Breast epithelium (tissue), 4 donors: ENCODE measurements around the gene DSCAML1. TPM values are rescaled to one million over a fixed set of nuclear protein-coding genes. Genes with fewer than 3 reads are reported as not detected.

Source experiments
- DNase-seq, 2 donors: peaks; one replicate each; pipeline ENCODE4 v3.0.0-alpha.2; 2019; ENCODE audit warnings: low spot score in 2 of 2
- H3K27ac ChIP-seq, 2 donors: fragments of 200-600 bp; sonication (generic) in 1 of 2; one replicate each; pipeline ENCODE4 v1.5.1; 2016 to 2019; ENCODE audit warnings: mild to moderate bottlenecking in 1 of 2
- H3K27me3 ChIP-seq, 2 donors: fragments of 200-600 bp; sonication (generic) in 1 of 2; one replicate each; pipeline versions ENCODE4 v1.5.1 to v1.6.0; 2017 to 2019; ENCODE audit warnings: control low read depth in 1 of 2, mild to moderate bottlenecking in 1 of 2
- H3K36me3 ChIP-seq: fragments of 200-600 bp; one replicate; pipeline ENCODE4 v1.5.1; 2019
- H3K4me1 ChIP-seq, 2 donors: fragments of 200-600 bp; sonication (generic); one replicate each; pipeline ENCODE4 v1.5.1; 2016 to 2019; ENCODE audit warnings: control low read depth in 1 of 2
- H3K4me3 ChIP-seq, 3 donors: fragments of 200-600 bp; sonication (generic); 1 replicate in 2 of 3; 2 replicates in 1 of 3; pipeline ENCODE4 v1.5.1; 2016 to 2019; ENCODE audit warnings: mild to moderate bottlenecking in 3 of 3, moderate library complexity in 2 of 3
- H3K9me3 ChIP-seq, 2 donors: fragments of 200-600 bp; sonication (generic) in 1 of 2; one replicate each; pipeline ENCODE4 v1.5.1; 2016 to 2019; ENCODE audit warnings: control low read depth in 1 of 2
- POLR2A ChIP-seq: fragments of 450-650 bp; IDR thresholded peaks from one replicate; pipeline ENCODE4 v1.6.1; 2016; ENCODE audit warnings: antibody characterized with exemption, mild to moderate bottlenecking, moderate library complexity
- POLR2AphosphoS5 ChIP-seq, 3 donors: sonication (generic); formaldehyde crosslinking; IDR thresholded peaks; one replicate each; pipeline ENCODE4 v1.6.1; 2017; ENCODE audit warnings: antibody characterized with exemption in 3 of 3
- intact Hi-C: fragments of 100-400 bp; cut with DNase I; formaldehyde crosslinking; loops from one replicate; pipeline ENCODE4 v1.15.1; 2023; ENCODE audit warnings: low total_unique reads
- total RNA-seq, 3 donors: library from RNA; depleted of rRNA; stranded (reverse); fragments of >200 nt; gene quantifications; one replicate each; pipeline ENCODE4 v1.1.0, GENCODE V29; 2016
- TF ChIP-seq, protein P1 (sequence below), 3 donors: fragments of 450-650 bp; IDR thresholded peaks; one replicate each; pipeline ENCODE4 v1.5.1; 2016 to 2017; ENCODE audit warnings: antibody characterized with exemption in 3 of 3, mild to moderate bottlenecking in 3 of 3, moderate library complexity in 3 of 3

Gene DSCAML1
- total RNA-seq, 3 donors from 2014 or later: 0.33 to 1.8 (median 0.64) TPM

DNA sequence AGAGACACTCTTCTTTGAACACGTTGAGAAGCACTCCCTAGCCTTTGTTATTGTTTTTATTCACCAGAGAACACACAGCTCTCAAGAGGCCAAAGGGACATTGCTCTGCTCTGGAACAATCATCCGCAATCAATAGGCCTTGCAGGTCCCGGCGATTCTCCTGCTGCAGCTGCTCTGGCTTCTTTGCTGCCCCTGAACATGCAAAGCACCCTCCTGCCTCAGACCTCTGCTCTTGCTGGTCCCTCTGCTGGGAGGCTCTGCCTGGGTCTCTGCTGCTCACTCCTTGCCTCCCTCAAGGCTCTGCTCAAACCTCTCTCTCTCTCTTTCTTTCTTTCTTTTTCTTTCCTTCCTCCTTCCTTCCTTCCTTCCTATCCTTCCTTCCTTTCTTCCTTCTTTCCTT is 232.7 kb downstream of the DSCAML1 start:
- Histone ChIP-seq H3K27me3 (no peaks in the 10 kb centered on the region), H3K9me3 (no peaks in the 10 kb centered on the region), H3K36me3 (no peaks in the 10 kb centered on the region), H3K4me3 (no peak overlapping the region), H3K27ac (no peak overlapping the region), H3K4me1 (no peaks in the 10 kb centered on the region)
- no peak for DNase-seq
- intact Hi-C loops: no loop called here
- TF ChIP-seq POLR2AphosphoS5 (IDR thresholded peaks at IDR 0.05): no peak
- TF ChIP-seq, protein P1, sequence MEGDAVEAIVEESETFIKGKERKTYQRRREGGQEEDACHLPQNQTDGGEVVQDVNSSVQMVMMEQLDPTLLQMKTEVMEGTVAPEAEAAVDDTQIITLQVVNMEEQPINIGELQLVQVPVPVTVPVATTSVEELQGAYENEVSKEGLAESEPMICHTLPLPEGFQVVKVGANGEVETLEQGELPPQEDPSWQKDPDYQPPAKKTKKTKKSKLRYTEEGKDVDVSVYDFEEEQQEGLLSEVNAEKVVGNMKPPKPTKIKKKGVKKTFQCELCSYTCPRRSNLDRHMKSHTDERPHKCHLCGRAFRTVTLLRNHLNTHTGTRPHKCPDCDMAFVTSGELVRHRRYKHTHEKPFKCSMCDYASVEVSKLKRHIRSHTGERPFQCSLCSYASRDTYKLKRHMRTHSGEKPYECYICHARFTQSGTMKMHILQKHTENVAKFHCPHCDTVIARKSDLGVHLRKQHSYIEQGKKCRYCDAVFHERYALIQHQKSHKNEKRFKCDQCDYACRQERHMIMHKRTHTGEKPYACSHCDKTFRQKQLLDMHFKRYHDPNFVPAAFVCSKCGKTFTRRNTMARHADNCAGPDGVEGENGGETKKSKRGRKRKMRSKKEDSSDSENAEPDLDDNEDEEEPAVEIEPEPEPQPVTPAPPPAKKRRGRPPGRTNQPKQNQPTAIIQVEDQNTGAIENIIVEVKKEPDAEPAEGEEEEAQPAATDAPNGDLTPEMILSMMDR (IDR thresholded peaks at IDR 0.05): no peak
- no peak for TF ChIP-seq POLR2A

DNA sequence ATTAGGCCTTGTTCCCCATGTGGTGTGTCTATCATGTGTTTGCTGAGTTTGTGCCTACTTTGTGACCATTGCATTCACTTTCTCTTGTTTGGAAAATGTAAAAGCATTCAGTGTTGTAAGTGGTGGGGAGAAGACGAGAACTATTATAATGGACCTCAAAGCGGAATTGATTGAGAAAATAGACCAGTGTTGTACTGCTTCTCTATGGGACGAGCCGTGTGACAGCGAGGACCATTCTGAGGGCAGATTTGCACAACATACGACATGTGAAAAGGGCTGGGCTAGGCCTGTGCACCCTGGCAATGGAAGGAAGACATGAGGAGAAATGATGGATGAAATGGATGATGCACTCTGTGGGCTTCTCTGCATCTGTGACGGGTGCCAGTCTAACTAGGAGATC is 233.5 kb downstream of the DSCAML1 start:
- Histone ChIP-seq H3K4me3 (no peak overlapping the region), H3K4me1 (no peaks in the 10 kb centered on the region), H3K36me3 (no peaks in the 10 kb centered on the region), H3K27ac (no peak overlapping the region), H3K27me3 (no peaks in the 10 kb centered on the region), H3K9me3 (no peaks in the 10 kb centered on the region)
- DNase-seq: no peak
- intact Hi-C loops: no loop called here
- TF ChIP-seq, protein P1 (IDR thresholded peaks at IDR 0.05): no peak
- TF ChIP-seq POLR2AphosphoS5 (IDR thresholded peaks at IDR 0.05) (no peak), POLR2A (no peak)

DNA sequence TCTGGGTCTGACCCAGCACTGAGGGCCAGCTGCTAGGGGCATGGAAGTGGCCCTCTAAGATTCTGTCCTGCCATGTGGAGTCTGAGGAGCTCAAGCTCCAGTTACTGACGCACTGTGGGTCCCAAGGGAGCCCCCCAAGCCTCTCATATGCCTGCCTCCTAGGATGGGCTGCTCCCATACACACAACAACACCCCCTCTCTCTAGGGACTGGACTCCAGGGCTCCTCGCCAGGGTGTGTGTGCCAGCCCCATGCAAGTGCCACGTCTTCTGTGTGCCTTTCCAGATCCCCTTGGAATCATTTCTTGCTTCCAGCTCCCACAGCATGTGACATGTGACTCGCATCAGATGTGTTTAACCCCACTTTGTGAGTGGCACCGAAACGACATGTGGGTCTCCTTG is 234.9 kb downstream of the DSCAML1 start:
- H3K4me1 ChIP-seq: no peaks in the 10 kb centered on the region
- TF ChIP-seq, protein P1 (IDR thresholded peaks at IDR 0.05): no peak
- TF ChIP-seq POLR2A (no peak), POLR2AphosphoS5 (IDR thresholded peaks at IDR 0.05) (no peak)
- intact Hi-C loops: no loop called here
- DNase-seq: no peak
- no peak overlapping the region for H3K4me3 ChIP-seq
- no peaks in the 10 kb centered on the region for H3K36me3 ChIP-seq
- H3K9me3 ChIP-seq: no peaks in the 10 kb centered on the region
- no peaks in the 10 kb centered on the region for H3K27me3 ChIP-seq
- no peak overlapping the region for H3K27ac ChIP-seq

DNA sequence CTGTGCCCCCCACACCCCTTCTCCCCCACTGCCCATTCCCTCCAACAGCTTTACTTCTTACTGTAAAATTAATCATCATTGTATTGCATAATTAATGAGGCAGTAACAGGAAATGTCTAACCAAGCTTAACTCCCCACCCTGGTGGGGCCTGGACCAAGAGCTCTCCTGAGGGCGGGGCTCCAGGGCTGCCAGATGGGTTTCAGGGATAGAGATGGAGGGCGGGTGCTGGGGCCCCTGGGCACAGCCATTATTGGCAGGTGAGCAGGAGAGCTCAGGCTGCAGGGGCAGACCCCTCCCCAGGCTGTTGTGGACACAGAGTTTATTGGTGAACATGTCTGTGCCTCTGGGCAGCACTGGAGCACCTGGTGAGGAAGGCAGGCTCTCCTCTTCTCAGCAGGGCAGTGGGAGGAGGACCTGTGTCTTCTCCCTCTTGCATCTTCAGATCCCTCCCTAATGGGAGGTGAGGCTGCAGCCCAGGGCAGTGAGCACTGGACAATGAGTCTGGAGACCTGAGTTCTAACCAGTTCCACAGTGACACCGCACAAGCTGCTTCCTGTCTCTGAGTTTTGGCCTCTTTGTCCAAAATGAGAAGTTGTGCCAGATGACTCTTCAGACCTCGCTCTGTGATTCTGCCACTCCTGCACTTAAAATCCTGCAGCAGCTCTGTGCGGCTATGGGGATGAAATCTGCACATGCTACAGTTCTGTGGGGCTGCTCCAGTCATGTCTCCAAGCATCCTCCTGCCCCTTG is 236.1 kb downstream of the DSCAML1 start:
- Histone ChIP-seq H3K9me3 (no peaks in the 10 kb centered on the region), H3K27ac (no peak overlapping the region), H3K4me3 (no peak overlapping the region), H3K4me1 (no peaks in the 10 kb centered on the region), H3K27me3 (no peaks in the 10 kb centered on the region), H3K36me3 (no peaks in the 10 kb centered on the region)
- TF ChIP-seq POLR2A: no peak
- TF ChIP-seq, protein P1 (IDR thresholded peaks at IDR 0.05): no peak
- no peak for TF ChIP-seq POLR2AphosphoS5 (IDR thresholded peaks at IDR 0.05)
- intact Hi-C loops: no loop called here
- no peak for DNase-seq

DNA sequence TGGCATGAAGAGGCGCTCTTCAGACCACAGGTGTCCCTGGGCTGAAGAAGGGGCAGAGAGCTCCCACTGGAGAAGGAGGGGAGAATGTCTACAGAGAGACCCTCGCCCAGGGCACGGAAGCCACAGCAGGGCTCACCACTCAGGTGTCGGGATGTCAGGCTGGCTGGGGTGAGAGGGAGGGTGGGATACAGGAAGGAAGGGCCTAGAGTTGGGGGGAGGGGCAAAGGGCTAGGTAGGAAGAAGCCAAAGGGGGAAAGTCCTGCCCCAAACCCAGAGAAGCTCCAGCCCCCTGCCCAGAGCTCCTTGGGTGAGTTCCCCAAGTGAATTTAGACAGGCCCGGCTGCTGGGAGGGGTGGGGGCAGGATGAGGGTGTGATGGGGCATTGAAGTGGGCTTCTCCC is 237.3 kb downstream of the DSCAML1 start:
- TF ChIP-seq, protein P1 (IDR thresholded peaks at IDR 0.05): no peak
- TF ChIP-seq POLR2A (no peak), POLR2AphosphoS5 (IDR thresholded peaks at IDR 0.05) (no peak)
- intact Hi-C loops: loop anchor here (2.0 kb wide), 1 partner anchor 41 kb away; no protein-coding TSS in a partner anchor
- no peak overlapping the region for H3K4me3 ChIP-seq

More for the DNA sequence above, 237.3 kb downstream of the DSCAML1 start:
- Histone ChIP-seq H3K27me3 (no peaks in the 10 kb centered on the region), H3K27ac (no peak overlapping the region), H3K36me3 (no peaks in the 10 kb centered on the region), H3K4me1 (no peaks in the 10 kb centered on the region), H3K9me3 (no peaks in the 10 kb centered on the region)
- DNase-seq: no peak
